T47D (cell line): ENCODE data around the gene PLD6.

ENCODE experiments used
- DNase-seq, 2 experiments: peaks; one replicate each; pipeline versions ENCODE4 v3.0.0 to v3.0.0-alpha.2; 2011 to 2012; ENCODE audit warnings: low read depth in 1 of 2, low spot score in 1 of 2
- JUND ChIP-seq: IDR thresholded peaks from 2 replicates; pipeline ENCODE4 v1.6.1; 2012; ENCODE audit warnings: low read depth
- in situ Hi-C: cut with HindIII; loops from 2 replicates; pipeline ENCODE4 v1.10.0; 2016; ENCODE audit warnings: low sequenced_read_pairs, low pct_unique_long_range_greater_than_20kb

The PLD6 gene

GRCh38 chr17:17151541-17151940 lies 54.6 kb downstream of the PLD6 start:
- no peak for DNase-seq
- TF ChIP-seq JUND = no peak
- in situ Hi-C loops = no loop called here

- TF ChIP-seq JUND = no peak
- no peak for DNase-seq
- in situ Hi-C loops = no loop called here
These were observed 55.1 kb downstream of the PLD6 start for GRCh38 chr17:17151055-17151454.
